Stimulated activated CD8-positive, alpha-beta memory T cell treated with anti-CD3 and anti-CD28 coated beads, Interleukin-4, amount 100 ng/mL, for 1 hour (primary cell): ENCODE measurements around the gene NPDC1.
"Not testable (repeated sequence)": the region's sequence is repeated elsewhere in the genome, so short reads cannot be mapped to it uniquely, and the experiment has no call there.

Experiments
- DNase-seq, 2 donors: peaks; one replicate each; pipeline ENCODE4 v3.0.0-alpha.2; 2020; ENCODE audit warnings: low read depth in 2 of 2, low spot score in 1 of 2

Gene NPDC1

DNA sequence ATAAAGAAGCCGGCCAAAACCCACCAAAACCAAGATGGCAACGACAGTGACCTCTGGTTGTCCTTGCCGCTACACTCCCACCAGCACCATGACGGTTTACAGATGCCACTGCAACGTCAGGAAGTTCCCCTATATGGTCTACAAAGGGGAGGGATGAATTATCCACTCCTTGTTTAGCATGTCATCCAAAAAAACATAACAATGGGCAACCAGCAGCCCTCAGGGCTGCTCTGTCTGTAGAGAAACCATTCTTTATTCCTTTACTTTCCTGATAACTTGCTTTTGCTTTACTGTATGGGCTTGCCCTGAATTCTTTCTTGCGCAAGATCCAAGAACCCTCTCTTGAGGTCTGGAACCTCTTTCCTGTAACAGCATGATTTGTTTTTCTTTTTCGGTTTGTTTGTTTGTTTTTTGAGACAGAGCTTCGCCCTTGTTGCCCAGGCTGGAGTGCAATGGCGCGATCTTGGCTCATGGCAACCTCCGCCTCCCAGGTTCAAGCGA, 29.3 kb upstream of the NPDC1 start:
- DNase-seq, result no peak

DNA sequence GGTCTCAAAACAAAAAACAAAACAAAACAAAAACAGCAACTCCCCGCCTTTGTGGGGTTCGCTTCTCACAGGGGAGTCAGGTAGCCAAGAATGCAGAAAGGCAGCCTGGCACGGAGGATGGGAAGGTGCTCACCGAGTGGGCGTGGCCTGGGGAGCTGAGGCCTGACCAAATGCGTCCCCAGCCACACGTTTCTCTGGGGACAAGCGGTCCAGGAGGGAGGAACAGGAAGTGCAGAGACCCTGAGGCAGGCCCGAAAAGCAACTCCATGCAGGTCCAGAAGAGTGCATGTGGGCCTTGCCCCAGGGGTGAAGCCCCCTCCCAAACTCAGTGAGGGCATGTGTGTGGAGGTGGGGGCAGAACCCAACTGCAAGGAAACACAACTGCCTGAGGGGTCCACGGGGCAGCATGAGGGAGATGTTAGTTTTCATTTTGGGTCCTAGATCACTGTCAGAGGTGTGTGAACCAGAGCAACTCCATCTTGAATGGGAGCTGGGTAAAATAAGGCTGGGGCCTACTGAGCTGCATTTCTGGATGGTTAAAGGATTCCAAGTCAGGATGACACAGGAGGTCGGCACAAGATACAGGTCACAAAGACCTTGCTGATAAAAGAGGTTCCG, 28.8 kb upstream of the NPDC1 start:
- DNase-seq, result no peak

DNA sequence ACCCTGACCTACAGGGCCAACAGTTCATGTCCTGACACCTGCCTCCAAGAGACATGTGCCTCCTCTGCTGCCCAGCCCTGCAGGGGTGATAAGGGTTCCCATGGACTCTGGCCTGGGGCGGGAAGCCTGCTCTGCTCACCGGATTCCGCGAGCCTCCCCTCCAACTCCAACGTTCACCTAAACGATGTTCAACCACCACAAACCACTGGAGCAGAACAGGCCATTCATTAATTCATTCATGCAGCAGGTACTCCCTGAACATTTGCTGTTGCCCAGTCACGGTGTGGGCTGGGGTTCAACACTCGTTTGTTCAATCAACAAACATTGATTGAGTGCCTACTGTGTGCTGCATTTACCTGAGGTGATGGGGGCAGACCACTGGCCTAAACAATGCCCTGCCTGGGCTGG, 28.0 kb upstream of the NPDC1 start:
- no peak for DNase-seq

DNA sequence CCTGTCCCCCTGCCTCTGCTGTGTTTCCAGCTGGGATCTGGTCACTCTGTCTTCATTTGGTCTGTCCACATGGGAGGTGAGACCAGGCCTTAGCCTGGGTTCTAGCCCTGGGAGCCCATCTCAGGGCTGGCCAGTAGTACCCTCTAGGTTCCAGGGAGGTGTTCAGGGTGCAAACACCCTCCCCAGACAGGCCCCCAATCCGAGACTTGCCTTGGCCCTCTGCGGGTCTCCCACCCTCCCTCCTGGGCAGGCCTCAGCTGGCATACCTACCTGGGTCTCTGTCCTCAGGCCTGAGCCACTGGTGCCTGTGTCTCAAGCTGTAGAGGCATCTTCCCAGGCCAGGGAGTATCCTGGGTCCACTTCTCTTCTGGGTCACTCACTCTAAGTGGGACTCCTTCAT, 25.3 kb upstream of the NPDC1 start:
- DNase-seq, result no peak

DNA sequence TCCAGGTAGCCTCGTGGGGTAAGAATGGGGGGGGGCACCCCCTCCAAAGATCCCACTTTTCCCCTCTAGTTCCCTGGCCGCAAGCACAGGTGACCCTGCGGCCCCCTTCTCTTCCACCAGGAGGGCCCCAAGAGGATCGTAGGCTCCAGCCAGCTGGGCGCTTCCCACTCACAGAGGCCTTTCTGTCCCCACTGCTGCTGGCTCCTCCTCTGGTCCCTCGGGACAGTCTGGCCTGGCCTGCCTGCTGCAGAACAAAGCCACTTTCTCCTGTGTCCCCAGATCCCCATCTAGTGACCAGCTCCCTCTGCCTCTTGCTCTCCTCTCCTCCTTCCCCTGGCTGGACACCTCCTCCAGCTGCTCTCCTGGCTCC, 24.9 kb upstream of the NPDC1 start:
- DNase-seq, result no peak

DNA sequence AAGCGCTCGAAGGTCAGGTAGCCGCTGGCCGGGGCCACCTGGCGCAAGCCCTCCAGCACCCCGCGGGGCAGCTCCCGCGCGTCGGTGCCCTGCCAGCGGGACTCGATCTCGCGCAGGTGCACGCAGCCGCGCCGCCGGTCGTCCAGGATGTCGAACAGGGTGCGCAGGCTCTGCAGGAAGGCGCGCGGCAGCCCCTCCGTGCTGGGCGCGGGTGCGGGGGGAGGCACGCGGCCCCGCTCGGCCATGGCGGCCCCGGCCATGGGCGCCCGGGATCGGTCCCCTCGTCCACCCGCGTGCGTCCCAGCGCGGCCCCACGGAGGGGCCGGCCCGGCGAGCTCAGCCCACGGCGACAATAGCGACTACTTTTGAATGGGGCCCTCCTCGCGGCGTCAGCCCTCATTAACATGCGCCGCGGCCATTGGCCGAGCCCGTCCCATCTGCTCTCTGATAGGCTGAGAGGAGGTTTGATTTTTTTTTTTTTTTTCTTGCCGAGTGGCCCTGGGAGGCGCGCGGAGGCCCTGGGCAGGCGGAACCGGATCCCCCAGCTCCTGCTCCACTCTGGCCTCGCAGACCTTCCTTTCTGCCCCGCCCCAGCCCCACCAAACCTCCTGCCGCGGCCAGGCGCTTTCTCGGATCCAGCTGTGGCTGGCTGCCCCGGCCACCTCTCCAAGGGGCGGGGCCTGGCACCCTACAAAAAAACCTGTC, 24.4 kb upstream of the NPDC1 start, which contains the start of gene SAPCD2:
TSS of gene SAPCD2 (minus strand) at position 357 of the 705 bp plus-strand sequence. CDS start at position 260, 97 bp downstream.
- DNase-seq, result peak; percentile 52 to 71

DNA sequence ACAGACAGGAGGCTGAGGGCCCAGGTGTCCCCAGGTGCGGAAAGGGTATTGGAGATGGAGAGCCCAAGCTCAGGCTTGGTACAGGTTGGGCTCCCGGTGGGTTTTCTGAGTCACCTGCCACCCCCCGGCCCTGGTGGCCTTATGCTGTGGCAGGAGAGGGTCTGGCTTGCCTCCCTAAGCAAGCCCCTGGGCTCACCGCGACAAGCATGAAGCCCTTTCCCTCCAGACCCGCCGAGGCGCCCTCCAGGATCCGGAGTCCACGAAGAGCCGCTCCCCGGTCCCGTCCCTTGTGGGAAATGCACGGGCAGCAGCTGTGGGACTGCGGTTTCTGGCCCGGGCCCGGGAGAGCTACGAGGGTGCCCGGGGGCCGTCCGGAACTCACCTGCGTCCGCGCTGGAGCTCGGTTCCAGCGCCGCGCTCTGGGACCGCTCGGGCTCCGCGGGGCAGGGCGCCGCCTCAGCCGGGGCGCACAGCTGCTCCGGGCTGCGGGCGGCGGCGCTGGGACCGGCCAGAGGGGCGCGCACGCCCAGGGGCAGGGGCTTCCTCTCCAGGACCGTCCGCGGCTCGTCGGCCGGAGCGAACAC, 23.6 kb upstream of the NPDC1 start:
- DNase-seq, result no peak

DNA sequence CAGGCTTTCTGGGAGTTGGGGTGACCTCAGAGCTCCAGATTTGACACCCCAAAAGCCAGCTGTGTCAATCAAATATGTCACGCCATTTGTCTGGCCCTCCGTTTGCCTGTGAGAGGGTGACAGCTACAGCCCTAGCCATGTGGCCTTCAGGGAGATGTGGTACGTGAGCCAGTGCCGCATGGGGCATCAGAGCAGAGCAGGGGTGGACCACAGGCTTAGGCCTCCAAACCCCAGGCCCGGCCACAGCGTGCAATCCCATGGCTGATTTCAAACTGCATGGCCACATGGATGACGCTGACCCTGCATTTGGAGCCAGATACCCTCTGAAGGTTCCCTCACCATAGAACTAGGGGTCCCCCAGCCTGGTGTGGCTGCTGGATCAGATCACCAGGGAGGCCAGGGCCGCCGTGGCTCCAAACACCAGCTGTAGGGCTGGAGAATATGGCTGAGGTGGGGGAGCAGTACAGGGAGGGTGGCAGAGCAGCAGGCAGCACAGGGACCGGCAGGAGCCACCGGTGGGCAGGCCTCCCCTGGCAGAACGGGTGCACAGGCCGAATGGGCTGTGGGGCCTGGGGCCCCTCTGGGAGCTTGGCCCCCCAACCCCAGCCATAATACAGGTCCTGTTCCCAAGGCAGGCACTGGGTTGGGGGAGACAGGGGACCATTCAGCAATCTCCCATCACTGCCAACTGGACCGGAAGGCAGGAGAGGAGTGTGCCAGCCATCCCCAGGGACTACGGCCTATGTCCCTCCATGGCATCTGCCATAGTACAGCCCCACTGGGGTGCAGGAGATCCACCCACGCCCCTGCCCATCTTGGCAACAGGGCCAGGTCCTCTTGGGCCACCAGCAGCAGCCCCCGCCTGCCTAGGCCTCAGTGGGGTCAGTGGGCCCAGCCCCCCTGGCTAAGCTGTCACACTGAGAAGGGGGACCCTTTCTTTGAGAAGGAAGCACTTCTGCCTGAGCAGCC, 22.8 kb upstream of the NPDC1 start:
- DNase-seq, result no peak

DNA sequence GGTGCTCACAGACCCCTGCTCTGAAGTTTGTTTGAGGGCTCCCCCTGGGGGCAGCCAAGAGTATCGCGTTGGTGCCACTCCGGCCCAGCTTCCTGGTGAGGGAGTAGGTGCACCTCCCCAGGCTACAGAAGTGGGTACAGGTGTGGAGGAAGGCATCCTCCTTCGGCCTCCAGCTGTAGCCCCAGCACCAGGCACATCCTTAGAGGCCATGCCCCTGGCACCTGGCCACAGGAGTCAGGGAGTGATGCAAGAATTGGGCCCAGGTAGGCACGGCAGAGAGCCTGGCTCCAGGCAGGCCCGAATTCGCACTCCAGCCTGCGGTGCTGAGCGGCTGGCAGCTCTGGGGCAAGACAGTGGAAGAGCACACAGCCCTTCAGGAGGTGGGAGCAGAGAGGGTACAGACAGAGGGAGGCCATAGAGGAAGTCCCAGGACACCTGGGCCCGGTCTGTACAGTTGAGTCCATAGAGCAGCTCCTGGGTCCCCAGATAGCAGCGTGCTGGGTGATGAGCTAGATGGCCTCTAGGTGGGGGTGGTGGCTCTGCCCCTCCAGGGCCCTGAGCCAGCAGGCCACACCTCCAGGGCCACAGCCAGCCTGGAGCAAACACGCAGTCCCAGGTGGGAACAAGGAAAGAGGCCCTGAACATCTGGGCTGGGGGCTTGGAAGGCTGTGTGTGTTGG, 22.0 kb upstream of the NPDC1 start:
- peak; percentile 52 to 66 for DNase-seq

DNA sequence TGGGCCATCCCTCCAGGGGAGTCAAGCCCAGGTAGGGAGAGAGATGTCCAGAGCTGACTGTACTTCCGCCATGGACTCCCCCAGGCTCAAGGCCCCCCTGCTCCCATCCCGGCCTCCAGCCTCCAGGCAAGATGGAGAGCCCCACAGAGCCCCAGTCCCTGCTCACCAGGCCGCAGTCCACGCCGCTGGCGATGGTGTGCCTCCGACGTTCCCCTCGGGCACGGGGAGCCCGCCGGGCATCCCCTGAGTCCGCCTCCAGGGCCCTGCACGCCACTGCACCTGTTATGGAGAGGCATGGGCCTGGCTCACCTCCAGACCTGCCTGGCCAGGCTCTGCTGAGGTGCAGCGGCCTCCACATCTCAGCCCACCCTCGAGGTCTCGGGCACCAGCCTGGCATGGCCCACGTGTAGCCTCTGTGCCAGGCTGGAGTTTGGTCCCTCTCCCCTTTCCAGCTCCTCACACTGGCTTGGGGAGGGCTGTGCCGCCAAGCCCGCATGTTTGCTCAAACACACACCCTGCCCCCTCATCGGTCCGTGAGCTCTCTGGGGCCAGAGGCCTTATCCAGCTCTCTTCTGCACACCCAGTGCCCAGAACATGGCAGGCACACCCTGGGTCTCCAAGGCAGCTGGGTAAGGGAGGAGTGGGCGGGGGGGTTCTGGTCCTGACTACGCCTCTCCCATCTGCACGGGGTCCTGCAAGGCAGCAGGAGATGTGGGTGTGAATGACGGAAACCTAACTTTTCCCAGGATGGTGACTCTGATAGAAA, 20.3 kb upstream of the NPDC1 start:
- no peak for DNase-seq

DNA sequence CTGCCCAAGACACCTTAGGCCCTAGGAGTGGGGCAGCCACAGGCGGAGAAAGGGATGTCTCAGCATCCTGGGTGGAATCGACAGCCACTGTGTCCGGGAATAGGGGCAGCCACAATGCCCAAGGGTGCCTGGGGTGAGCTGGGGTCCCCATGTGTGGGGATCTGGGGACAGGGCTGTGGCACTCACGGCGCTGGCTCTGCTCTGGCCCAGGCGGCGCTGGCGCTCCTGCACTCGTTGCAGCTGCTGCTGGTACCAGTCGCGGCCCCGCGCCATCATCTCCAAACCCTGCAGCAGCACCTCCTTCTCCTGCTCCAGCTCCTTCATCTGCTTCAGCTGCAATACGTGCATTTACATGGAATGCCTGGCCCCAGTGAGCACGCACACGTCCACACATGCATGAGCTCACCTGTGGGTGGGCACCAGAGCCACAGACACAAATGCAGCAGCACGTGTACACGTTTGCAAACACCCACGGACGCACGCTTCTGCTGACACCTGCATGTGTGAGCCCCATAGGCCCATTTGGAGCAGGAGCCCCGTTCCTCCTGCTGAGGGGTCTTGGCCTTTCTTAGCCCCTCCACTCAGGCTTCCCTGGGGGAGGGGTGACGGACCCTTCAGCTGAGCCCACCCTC, 19.5 kb upstream of the NPDC1 start:
- no peak for DNase-seq

DNA sequence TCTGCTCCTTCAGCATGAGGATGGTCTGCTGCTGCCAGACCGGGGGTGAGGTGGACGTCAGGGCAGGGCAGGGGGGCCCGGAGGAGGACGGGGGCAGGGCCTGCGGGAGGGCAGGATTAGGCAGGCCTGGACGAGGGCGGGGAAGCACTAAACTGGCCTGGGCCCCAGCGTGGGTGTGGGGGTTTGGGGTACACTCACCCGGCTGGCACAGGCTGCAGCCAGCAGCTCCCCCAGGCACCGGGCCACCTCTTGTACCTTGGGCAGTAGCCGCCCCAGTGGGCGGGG, 18.8 kb upstream of the NPDC1 start:
- no peak for DNase-seq

DNA sequence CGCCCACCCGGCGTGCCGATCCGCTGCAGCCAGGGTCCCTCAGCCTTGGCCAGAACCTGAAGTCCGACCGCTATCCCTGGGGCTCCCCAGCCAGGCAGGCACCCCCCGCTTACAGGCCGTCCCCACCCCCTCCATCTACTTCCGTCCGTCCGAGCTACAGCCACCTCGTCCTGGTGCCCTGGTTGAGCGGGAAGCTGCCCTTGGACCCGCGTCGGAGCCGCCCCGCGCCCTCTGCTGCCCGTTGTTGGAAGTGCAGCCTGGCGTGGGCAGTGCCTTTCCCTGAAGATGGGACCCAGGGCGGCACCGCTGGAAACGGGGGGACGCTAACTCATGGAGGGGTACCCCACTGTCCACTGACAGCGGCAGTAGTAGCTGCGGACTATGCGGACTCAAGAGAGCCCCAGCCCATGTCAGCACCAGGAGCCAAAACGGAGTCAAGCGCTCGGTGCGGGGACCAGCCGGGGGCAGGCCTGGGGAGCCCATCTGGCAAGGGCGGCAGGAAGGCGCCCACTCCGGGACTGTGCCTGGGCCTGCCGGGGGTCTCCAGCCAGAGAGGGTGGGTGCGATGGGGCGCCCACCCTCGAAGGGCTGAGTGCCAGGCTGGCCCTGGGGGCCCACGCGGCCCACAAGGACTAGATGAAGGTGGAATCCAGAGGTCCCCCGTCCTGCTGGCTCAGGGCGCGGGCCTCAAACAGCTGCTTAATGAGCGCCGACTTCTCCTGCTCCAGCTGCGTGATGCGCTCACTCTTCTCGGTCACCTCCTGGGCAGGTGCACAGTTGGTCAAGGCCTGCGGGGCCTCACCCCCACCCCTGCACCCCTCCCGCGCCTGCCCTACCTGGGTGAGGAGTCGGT, 18.3 kb upstream of the NPDC1 start:
- peak in 1 of 2 donors; percentile 42 for DNase-seq

DNA sequence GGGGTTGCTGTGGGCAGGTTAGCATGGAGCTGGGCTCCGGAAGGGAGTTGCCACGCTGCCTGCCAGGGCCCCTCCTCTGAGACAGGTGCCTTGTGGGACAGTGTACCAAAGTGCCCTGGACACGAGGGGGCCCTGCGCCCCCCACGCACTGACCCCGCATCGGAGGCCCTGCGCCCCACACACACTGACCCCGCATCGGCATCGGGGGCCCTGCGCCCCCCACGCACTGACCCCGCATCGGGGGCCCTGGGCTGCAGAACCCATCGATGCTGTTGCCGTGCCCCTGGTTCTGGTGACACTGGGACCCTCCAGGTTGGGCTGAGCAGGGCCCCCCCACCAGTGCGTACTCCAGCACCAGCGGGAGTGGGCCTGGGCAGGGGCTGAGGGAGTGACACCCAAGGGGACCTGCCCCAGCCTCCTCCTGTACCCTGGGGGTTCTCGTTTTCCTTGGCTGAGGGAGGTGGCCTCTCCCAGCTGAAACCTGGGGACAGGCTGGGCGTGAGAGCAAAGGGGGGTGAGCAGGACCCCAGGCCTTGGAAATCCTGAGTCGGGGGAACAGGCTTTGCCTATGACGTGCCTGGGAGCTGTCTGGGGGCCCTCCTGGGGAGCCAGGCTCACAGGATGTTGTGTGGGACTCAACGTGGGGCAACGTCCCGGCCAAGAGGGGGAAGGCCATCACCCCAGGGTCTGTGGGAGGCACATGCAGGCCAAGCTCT, 17.5 kb upstream of the NPDC1 start:
- no peak for DNase-seq

DNA sequence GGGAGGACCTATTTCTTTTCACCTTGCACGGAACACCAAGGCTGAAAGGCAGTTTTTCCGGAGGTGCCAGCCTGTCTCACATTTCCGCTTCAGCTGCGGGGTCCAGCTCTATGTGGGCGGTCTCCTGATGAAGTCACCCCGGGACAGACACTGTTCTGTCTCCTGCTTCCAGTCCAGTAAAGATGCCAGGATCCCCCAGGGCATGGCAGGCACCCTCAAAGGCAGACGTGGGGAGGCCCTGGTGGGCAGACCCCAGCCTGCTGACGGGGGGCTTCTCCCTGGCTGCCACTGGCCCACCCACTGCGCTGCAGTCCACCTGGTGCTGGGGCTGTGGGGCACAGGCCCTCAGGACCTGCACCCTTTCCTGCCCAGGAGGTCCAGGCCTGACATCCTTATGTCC, 16.8 kb upstream of the NPDC1 start:
- DNase-seq, result not testable (repeated sequence)

DNA sequence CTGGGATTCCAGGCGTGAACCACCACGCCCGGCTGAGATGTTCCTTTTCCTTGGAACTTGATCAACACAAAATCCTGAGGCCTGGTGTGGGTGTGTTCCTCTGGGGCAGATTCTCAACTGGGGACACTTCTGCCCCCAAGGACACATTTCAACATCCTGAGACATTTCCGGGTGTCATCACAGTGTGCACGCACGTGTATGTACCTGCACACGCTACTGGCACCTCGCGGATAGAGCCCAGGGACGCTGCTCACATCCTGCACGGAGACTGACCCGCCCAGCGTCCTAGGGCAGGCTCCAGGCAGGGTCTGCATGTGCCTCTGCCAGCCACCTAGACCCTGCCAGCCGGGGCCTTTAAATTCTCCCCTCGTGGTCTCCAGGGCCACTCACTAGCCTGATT, 16.4 kb upstream of the NPDC1 start:
- no peak for DNase-seq

DNA sequence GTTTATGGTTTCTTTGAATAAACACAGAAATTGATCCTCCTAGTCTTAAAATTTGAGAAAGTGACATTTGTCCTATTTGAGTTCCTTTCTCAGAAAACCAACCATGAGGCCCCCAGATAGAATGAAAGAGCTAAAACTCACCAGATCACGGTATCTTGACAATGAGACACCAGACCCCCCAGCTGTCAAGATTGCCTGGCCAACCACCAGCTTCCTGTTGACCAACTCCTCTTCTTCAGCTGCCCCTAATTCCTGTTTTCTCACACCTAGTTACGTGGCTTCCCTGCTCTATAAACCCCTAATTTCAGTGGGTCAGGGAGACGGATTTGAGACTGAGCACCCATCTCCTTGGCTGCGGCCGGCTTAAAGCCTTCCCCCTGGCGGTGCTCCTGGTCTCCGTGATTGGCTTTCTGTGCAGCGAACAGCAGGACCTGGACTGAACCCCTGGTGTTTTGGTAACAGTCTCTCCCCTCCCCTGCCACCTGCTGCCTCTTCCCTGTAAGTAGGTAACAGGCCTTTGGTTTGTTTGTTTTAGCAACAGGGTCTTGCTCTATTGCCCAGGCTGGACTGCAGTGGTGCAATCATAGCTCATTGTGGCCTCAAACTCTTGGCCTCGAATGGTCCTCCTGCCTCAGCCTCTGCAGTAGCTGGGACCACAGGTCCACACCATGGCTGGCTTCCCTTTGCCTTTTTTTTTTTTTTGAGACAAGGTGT, 12.7 kb upstream of the NPDC1 start:
- DNase-seq, result no peak

DNA sequence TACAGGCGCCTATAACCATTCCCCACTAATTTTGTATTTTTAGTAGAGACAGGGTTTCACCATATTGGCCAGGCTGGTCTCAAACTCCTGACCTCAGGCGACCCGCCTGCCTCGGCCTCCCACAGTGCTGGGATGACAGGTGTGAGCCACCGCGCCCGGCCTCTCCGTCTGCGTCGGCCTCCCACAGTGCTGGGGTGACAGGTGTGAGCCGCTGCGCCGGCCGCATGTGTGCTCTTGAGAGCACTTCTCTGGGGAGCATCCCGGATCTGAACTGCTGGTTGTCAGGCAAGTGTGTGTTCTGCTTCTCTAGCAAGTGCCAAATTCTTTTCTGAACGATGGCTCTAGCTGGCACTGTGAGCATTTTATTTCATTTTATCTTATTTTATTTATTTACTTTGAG, 11.6 kb upstream of the NPDC1 start:
- DNase-seq, result no peak
